ENCODE data around the gene C12orf60.

C12orf60 gene

DNA sequence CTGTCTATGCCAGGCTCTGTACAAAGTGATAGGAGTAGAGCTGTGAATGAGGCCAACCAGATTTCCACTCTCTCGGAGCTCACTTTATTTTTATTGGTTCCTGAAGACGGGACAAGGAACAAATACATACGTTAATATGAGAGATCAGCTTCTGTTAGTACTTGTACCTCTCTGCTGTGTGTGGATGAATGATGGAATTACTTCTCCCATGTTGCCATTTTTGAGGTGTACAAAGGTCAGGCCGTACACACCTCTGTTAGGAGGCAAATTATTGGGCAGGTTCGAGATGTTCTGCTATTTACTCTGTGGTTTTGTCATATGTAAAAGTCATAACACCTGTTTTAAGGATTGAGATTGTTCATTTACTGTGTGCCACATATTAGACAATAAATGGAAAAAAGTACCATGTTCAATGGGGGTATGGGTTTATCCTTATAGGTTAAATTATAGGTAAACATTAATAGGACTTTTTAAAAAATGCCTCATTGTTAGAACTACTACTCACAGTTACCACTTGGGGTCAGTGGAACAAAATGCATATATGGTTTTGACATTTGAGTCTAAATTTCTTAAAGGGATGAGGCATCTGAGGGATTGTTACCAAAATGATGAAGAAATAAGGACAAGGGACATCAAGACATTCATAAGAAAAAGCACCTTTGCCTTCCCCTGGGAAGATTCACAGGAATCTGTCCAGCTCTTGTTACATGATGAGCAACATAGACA lies 27.1 kb upstream of the C12orf60 start:
- no peak for DNase-seq (ENCODE audit: low read depth)

DNA sequence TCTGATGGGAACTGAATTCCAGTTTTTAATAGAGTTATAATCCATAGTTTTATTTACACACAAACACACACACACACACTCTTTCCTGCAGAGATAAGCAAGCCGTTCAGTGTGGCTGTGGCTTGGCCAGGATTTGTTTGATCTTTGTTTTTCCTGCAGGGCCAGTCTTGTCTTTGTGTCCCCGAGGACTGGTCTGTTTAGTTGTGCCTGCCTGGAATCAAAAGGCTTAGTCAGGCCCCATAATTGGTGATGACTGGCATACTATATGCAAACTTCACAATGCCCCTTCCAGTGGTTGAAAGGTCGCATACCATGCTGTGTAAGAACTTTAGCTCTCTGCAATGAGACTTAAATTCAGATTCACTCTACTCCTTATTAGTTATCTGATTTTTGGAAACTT lies 26.2 kb upstream of the C12orf60 start:
- DNase-seq (ENCODE audit: low read depth): no peak

GRCh38 chr12:14779834-14780233 lies 23.6 kb upstream of the C12orf60 start:
- no peak for DNase-seq (ENCODE audit: low read depth)

- DNase-seq (ENCODE audit: low read depth): no peak
These were observed 22.6 kb upstream of the C12orf60 start for GRCh38 chr12:14780859-14781258.

DNA sequence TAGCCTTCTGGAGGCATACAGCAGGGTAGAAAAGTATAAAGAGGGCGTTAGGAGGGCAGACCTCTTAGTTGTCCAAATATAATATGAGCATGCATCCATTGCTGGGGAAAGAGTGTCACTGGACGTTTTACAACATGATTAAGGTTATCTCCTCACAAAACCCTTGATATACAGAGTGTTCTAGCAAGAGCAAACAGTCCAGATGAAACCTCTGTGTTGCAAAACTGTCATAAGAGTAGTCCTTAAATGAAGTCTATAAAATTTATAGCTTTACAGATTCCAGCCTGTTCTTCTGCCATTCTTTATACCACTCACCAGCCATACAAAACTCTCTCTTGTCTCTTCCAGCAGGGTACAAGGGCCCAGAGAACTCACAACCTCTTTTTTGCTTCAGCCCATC lies 21.9 kb upstream of the C12orf60 start:
- no peak for DNase-seq (ENCODE audit: low read depth)

DNA sequence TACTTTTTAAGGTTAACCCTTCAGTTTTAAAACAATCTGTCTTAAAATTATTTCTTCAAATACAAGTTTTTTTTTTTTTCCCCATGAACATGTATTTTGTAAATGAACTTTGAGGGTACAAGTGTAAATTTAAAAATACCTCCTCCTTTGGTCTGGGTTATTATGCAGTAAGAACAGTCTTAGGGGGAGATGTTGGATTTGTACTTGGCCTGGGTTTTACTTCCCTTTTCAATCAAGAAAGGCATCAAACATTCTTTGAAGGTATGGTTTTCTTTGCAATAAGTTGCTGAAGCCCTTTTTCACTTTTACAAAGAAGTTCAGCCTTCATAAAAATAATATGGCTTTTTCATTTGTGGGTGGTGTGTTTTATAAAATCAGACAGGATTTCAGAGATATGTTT lies 20.7 kb upstream of the C12orf60 start:
- DNase-seq (ENCODE audit: low read depth): no peak

- DNase-seq (ENCODE audit: low read depth): no peak
These were observed 19.0 kb upstream of the C12orf60 start for GRCh38 chr12:14784471-14784870.

DNA sequence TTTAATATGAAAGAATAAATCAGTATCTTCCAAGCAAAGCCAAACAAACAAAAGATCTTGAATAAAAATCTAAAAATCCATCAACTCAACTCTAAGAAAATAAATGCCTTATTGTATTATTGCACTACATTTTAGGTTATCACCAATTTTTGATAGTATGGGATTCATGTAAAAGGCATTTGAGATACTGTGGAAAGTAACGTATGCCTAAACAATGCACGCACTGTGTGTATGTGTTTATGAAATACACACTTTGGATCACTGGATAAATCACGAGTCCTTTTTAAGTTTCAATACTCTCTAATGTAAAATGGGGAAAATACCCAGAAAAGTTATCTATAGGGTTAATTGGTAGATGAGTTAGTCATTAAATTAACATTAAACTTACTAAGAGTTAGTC lies 17.9 kb upstream of the C12orf60 start:
- DNase-seq (ENCODE audit: low read depth): no peak

GRCh38 chr12:14795028-14795448 lies 8.4 kb upstream of the C12orf60 start:
- peak; percentile 46 for DNase-seq (ENCODE audit: low read depth)

DNA sequence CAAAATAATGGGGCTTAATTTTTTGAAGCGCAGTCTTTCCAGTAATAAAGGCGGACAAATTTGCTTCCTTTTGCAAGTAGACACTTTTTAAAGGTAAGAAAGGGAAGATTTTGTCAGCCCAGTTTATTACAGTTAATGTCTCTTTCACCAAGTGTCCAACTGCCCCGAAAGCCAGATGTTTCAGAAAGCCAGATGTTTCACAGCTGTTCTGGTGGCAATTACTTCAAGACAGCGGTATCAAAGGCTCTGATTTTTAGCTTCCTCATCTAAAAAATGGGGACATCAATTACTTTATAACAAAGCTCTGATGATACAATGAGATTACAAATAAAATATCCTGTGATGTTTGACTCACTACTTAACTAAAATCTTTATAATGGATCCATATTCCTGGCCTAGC lies 1.2 kb upstream of the C12orf60 start:
- no peak for DNase-seq (ENCODE audit: low read depth)

DNA sequence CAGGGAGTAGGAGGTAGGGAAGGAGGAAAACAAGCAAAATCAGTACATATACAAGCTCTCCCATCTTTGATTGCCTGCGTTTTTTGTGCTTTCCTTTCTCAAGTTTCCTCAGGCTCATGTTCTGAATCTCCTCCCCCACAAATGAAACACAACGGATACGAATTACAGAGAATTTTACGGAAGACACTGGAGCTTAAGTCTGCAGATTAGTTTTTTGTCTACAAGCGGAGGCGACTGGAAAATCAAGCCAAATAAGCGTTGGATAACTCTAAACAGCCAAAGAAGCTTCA lies 804 bp upstream of the C12orf60 start:
- DNase-seq (ENCODE audit: low read depth): no peak

DNA sequence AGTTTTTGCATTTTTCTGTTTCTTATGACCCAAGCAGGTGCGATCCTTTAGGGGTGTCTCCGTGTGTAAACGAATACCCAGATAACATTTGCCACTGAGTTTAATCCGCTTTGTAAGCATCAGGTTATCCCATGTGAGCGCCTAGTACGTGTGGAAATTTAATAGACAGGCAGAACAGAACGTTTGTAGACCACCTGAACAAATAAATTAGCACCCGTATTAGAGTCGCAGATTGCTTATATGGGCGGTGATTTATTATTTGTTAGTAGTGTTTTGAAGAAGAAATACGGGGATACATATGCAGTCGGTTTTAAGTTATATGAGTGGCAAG lies 325 bp downstream of the C12orf60 start:
- DNase-seq (ENCODE audit: low read depth): no peak

DNA sequence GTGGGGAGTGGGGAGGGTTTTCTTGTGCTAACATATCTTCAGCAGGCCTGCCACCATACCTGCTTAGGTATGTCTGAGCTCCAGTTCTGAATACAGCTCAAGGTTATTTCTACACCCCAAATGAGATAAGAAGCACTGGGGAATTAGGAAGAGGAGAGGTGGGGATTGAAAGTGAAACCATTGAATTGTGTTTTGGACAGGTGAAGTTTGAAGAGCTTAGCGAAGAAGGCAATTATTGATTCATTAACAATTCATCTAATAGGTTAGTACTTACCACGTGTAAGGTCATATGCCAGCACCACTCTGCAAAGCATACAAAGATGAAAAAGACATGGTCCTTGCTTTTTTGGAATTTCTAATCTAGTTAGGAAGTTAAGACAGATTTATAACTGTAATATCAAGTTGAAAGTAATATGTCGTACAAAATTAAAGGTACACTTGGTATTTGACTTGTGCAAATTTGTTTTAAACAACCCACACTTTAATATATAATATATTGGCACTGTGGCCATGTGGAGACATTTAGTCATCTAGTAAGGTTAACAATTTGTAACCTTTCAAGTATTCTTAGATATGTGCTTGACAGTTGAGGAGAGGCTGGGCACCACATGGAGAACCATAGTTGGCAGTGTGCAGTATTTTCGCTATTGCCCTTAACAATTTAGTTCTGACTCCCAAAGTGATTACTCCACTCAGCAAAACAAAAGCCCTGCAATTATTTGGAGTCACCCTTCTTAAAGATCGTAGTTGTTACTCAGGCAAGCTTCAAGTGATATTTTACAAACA lies 6.9 kb downstream of the C12orf60 start:
- no peak for DNase-seq (ENCODE audit: low read depth)

GRCh38 chr12:14810953-14811483 lies 7.5 kb downstream of the C12orf60 start:
- peak; percentile 28 for DNase-seq (ENCODE audit: low read depth)

- DNase-seq (ENCODE audit: low read depth): no peak
These were observed 8.0 kb downstream of the C12orf60 start for GRCh38 chr12:14811486-14811885.

DNA sequence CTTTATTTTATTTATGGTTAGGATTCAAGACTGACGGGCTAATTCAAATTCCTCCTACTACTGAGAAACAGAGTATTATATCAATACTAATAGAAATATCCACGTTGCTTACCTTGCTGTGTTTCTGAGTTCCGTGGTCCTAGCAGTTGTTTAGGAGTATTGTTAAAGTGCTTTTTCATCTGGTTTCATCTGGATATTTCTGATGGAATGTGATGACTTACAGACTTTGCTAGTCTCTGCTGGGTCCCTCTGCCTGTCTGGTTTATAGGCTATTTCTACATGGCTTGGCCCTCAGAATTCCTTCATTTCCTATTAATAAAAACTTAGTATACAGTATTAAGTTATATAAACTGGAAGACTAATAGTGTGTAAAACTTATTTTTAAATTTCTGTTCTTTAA lies 10.5 kb downstream of the C12orf60 start, which contains the start of gene SMCO3:
Gene SMCO3 (minus strand): TSS at position 169 of the 400 bp plus-strand sequence. CDS start 7,502 bp downstream, outside the sequence.
- DNase-seq (ENCODE audit: low read depth): no peak

DNA sequence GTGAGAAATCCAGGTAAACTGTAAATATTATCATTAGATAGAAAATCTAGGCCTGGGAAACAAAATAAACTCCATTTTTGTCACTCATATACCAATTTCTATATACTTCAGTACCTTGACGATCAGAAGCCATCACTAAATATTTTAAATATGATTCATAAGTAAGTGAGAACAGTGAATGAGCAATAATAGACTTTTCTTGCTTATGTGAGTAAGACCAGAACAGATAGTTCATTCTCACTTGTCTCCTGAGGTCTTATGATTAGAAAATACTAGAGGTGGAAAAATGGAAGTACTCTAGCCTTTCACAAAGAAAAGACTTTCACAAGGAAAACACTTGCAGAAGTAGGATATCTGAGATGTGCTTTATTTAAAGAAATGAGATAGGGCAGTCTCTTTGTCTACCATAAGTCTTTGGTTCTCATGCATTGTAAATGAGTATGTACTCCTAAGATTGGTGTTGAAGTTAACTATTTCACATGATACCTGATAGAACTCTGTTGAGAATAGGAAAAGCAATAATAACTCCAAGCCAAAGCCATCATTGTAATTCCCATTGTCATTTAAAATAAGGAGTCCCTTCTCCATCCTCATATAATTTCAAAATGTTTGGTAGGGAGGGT lies 20.7 kb downstream of the C12orf60 start:
- peak; percentile 57 for DNase-seq (ENCODE audit: low read depth)

DNA sequence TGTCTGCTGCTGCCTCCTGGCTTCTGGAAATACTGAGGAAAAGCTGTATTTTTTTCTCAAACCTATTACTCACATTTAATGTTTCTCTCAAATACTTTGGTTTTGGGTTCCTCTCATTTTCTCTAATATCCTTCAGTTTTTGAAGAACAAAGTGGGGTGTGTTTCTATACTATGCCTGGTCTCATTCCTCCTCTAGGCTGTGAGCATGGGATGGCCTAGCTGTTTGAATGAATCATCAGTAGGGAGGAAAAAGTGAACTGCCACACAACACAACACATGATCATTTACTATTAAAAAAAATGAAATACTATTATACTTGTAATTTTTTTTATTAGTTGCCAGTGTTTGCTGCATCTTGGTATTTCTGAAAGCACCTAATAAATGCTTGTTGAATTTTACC lies 21.8 kb downstream of the C12orf60 start:
- DNase-seq (ENCODE audit: low read depth): no peak

DNA sequence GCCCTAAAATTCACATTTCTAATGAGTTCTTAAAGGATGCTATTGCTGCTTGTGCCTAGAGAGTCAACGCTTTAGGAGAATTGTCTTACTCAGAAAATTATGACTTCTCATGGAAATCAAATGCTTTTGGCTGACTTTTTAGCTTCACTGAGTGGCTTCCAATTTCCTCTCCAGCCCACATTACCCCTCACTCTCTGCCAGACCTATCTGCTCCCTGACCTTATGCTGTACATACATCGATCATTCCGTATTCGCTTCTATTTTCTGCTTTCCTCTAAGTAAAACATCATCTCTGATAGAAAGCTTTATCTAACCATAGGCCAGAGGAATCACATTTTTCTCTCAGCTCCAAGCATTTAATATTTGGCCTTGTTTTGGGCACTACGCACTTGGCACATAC lies 23.0 kb downstream of the C12orf60 start:
- no peak for DNase-seq (ENCODE audit: low read depth)

DNA sequence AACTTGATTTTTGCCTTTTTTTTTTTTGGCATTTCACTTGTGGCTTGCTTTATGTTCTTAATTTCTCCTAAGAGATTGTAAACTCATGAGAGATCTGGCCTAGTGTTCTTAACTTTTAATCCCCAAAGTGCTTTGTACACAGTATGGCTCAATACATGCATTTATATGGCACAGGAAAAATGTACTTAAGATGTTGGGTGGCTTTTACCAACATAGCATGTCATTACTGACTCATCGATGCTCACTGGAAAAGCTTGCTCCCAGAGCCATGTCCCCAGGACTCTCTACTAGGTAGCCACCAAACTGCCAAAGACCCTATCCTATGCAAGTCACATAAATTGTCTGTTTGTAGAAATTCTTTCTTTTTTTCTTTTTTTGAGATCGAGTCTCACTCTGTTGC lies 23.6 kb downstream of the C12orf60 start:
- no peak for DNase-seq (ENCODE audit: low read depth)

DNA sequence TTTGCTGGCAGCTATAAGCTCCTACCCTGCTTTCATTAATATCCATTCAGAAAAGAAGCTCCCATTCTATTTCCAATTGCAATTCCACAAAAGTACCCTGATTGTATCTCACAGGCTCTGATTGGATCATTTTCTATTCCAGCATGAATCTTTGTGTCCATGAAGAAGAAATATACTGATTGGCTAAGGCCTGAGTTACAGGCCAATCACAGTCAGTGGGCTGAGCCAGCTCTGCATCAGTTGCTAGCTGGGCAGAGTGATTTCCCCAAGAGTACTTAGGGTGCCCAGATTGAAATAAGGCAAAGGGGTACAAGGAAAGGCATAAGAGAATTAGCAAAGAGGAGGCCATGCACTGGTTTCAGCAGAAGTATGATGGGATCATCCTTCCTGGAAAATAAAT lies 25.4 kb downstream of the C12orf60 start:
- DNase-seq (ENCODE audit: low read depth): peak; percentile 66

DNA sequence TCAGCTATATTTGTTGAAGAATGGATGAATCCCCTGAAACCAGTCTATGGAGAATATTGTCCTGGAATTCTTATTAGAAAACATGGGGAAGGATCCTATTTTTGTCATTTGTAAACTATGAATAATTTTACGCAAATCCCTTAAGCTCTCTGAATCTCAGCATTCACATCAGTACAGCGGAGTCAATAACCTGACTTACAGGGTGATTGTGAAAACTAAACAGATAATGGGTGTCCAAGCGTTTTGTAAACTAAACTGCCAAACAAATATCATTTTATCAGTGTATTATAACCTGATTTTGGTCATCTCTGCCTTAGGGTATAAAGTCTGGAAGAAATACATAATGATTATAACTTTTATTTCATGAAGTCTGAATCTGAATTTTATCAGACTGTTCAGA lies 29.9 kb downstream of the C12orf60 start:
- no peak for DNase-seq (ENCODE audit: low read depth)

- peak; percentile 48 for DNase-seq (ENCODE audit: low read depth)
These were observed 30.5 kb downstream of the C12orf60 start for GRCh38 chr12:14833952-14834351.
